Activated CD8-positive, alpha-beta memory T cell treated with anti-CD3 and anti-CD28 coated beads for 1 hour (primary cell): ENCODE measurements around the gene MDGA2.
"Not testable (repeated sequence)": the region's sequence is repeated elsewhere in the genome, so short reads cannot be mapped to it uniquely, and the experiment has no call there.

ENCODE experiments used
- DNase-seq, 2 donors: peaks; one replicate each; pipeline ENCODE4 v3.0.0-alpha.2; 2020; ENCODE audit warnings: low read depth in 1 of 2; ENCODE audit errors: extremely low read depth in 1 of 2

MDGA2 gene

GRCh38 chr14:47252802-47253201 is 422.6 kb downstream of the MDGA2 start:
- no peak for DNase-seq

- no peak for DNase-seq
Measured at GRCh38 chr14:47246367-47246766, 429.0 kb downstream of the MDGA2 start.

- not testable (repeated sequence) for DNase-seq
Measured at GRCh38 chr14:47242579-47242978, 432.8 kb downstream of the MDGA2 start.

- no peak for DNase-seq
Measured at GRCh38 chr14:47240748-47241437, 434.5 kb downstream of the MDGA2 start.

- DNase-seq, result no peak
Measured at GRCh38 chr14:47235619-47236018, 439.8 kb downstream of the MDGA2 start.

GRCh38 chr14:47226877-47227520 is 448.4 kb downstream of the MDGA2 start:
- no peak for DNase-seq

- no peak for DNase-seq
Measured at GRCh38 chr14:47223656-47224055, 451.7 kb downstream of the MDGA2 start.

- DNase-seq, result no peak
Measured at GRCh38 chr14:47220096-47220495, 455.3 kb downstream of the MDGA2 start.

- no peak for DNase-seq
Measured at GRCh38 chr14:47211263-47211662, 464.1 kb downstream of the MDGA2 start.

GRCh38 chr14:47210099-47210498 is 465.3 kb downstream of the MDGA2 start:
- no peak for DNase-seq

- DNase-seq, result no peak
Measured at GRCh38 chr14:47208434-47208833, 467.0 kb downstream of the MDGA2 start.

GRCh38 chr14:47207617-47208016 is 467.8 kb downstream of the MDGA2 start:
- no peak for DNase-seq

GRCh38 chr14:47200740-47201139 is 474.7 kb downstream of the MDGA2 start:
- no peak for DNase-seq

- DNase-seq, result no peak
Measured at GRCh38 chr14:47195582-47195981, 479.8 kb downstream of the MDGA2 start.

- DNase-seq, result no peak
Measured at GRCh38 chr14:47194055-47194454, 481.4 kb downstream of the MDGA2 start.

- DNase-seq, result not testable (repeated sequence)
Measured at GRCh38 chr14:47192203-47192602, 483.2 kb downstream of the MDGA2 start.

- DNase-seq, result no peak
Measured at GRCh38 chr14:47191700-47192099, 483.7 kb downstream of the MDGA2 start.

- DNase-seq, result no peak
Measured at GRCh38 chr14:47189911-47190484, 485.4 kb downstream of the MDGA2 start.

- DNase-seq, result no peak
Measured at GRCh38 chr14:47186486-47186885, 488.9 kb downstream of the MDGA2 start.

- no peak for DNase-seq
Measured at GRCh38 chr14:47179906-47180305, 495.5 kb downstream of the MDGA2 start.

GRCh38 chr14:47171896-47172295 is 503.5 kb downstream of the MDGA2 start:
- not testable (repeated sequence) for DNase-seq

GRCh38 chr14:47167402-47167801 is 508.0 kb downstream of the MDGA2 start:
- no peak for DNase-seq
